ENCODE measurements around the gene ATG9B. TPM values are rescaled to one million over a fixed set of nuclear protein-coding genes. Genes with fewer than 3 reads are reported as not detected.

Gene ATG9B
- total and polyA plus RNA-seq, 5 experiments from 2014 or later = 9.2 to 42.2 (median 34.6) TPM

DNA sequence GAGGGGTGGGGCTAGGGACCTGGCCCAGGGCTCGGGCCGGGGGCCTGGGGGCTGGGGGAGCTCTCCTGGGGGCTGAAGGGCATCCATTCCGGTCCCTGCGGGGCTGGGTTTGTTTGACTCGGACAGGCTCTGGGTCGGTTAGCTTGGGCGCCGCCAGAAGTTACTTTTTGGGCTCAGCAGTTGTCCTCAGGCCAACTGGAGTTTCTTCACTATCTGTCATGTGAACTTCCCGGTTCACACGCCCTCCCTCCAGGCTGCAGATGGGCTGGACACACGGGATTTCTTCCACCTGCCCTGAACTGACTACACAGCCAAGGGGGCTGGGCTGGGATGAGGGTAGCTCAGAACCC is 38.9 kb upstream of the ATG9B start:
- POLR2A ChIA-PET = interaction anchor here (1.0 to 1.4 kb wide), 2 partner anchors 11 to 13 kb away, joined by 4 to 8 read pairs; no protein-coding TSS in a partner anchor
- ATAC-seq = no peak

DNA sequence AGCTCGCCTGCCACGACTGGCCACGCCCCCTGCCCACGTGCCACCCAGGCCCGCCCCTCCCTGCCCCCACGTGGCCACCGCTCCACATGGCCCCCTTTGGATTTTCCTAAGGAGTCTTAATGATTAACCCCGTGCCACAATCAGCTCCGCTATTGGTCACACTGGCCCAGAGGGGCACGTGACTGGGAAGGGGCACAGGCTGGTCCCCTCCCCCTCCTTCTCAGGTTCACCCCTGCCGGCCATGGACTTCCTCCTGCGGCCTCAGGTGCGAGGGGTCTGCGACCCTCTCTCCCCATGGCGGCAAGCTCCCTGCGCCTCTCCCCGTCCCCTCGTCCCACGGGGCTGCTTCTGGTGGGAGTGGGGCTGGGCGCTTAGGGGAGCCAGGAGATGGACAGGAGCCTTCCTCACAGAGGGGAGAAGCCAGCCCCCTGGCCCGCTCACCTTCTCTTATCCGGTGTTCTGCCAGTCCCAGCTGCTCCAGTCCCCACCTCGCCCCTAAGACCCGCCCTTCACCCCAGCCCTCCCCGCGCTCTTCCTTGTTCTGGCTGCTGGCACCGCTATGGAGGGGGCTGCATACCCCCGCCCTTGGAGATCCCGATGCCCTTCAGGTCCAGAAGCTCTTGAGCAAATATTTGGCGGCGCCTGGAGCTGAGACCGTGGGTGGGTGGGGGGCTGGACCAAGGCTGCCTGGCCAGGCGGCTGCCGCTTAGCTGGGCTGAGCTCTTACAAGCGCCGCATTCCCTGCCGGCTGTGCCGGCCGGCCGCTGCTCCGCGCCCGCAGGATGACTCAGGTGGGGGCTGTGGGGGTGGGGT is 38.3 kb upstream of the ATG9B start:
- Mint-ChIP-seq H3K36me3 (peaks cover 0 to 22% (median 0%) of the 10 kb centered on the region in 3 donors), H3K4me1 (peaks cover 11 to 36% (median 30%) of the 10 kb centered on the region in 4 donors), H3K27ac (no peak overlapping the region), H3K4me3 (no peak overlapping the region), H3K9me3 (no peaks in the 10 kb centered on the region), H3K27me3 (no peaks in the 10 kb centered on the region)
- POLR2A ChIA-PET = interaction anchor here (1.0 to 1.4 kb wide), 4 partner anchors 12 to 45 kb away, joined by 3 to 8 read pairs (median 4); partner anchors contain the start of gene ABCB8
- DNase-seq (no peak), ATAC-seq (no peak)

More for the DNA sequence above, 38.9 kb upstream of the ATG9B start:
- no peak overlapping the region for H3K27ac Mint-ChIP-seq
- H3K4me1 Mint-ChIP-seq = peaks cover 11 to 31% (median 28%) of the 10 kb centered on the region in 4 donors
- H3K4me3 Mint-ChIP-seq = no peak overlapping the region
- H3K27me3 Mint-ChIP-seq = no peaks in the 10 kb centered on the region
- no peak for DNase-seq
- peaks cover 0 to 28% (median 0%) of the 10 kb centered on the region in 3 donors for H3K36me3 Mint-ChIP-seq
- no peaks in the 10 kb centered on the region for H3K9me3 Mint-ChIP-seq

DNA sequence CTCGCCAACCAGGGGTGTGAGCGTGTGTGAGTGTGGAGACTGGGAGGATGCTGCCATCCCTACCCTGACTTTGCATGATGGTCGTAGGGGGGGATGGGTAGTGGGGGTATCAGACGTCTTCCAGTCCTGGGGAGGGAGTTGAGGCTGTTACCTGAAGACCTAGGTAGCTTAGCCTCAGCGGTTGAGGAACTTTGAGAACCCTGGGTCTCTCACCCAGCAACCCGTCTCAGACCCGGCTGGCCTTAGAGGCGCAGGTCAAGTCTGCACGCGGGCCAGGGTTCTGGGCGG is 37.8 kb upstream of the ATG9B start:
- POLR2A ChIA-PET = interaction anchor here (1.1 to 1.4 kb wide), 3 partner anchors 12 to 45 kb away, joined by 3 to 4 read pairs (median 4); partner anchors contain the start of gene ABCB8
- peaks cover 16 to 41% (median 36%) of the 10 kb centered on the region in 4 donors for H3K4me1 Mint-ChIP-seq
- no peaks in the 10 kb centered on the region for H3K9me3 Mint-ChIP-seq
- no peaks in the 10 kb centered on the region for H3K27me3 Mint-ChIP-seq
- H3K4me3 Mint-ChIP-seq = peak overlapping the region in 3 of 10 donors; percentile 4 to 82 (median 31)
- no peak for ATAC-seq
- peaks cover 0 to 17% (median 0%) of the 10 kb centered on the region in 3 donors for H3K36me3 Mint-ChIP-seq
- DNase-seq = no peak
- H3K27ac Mint-ChIP-seq = peak overlapping the region in 2 of 10 donors; percentile 54 to 83

DNA sequence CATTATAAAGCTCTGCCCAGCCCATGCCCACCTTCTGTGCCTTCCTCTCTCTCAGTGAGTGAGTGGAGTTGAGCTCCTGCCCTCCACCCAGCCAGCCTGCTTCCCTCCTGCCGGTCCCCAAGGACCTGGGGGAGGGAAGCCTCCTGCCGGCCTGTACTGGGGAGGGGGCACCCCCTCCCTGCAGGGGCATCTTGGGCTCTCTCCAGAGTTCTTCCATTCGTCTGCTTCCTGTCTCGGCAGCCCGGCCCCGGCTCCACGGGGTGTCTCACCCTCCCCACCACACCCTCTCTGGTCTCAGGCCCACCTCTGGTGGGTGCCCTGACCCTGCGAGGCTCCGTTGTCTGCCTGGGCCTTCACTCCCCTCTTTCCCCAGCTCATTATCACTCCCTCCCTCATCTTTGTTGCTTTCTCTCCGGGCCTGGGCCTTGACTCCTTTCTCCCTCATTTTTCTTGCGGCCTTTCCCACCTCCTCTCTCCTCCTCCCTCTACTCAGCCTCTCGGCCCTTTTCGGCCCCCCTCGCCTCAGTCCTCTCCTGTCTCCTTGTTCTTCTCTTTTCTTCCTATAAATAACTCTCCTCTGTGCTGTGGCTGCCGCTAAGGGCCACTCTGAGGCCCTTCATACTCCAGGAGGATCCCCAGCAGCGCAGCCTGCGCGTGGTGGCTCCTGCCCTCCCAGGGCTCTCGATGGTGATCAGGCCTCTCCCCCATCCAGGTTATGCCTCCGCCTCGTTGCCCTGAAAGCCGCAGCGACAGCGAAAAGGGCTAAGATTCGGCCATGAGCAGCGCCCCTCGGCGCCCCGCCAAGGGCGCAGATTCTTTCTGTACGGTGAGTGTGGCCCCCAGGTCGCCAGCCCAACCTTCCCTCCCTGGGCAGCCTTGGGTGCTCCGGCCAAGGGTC is 37.2 kb upstream of the ATG9B start:
- H3K4me1 Mint-ChIP-seq = peaks cover 17 to 47% (median 39%) of the 10 kb centered on the region in 4 donors
- no peaks in the 10 kb centered on the region for H3K27me3 Mint-ChIP-seq
- DNase-seq (no peak), ATAC-seq (no peak)
- H3K27ac Mint-ChIP-seq = peak overlapping the region in 7 of 10 donors; percentile 3 to 85 (median 63)
- peaks cover 0 to 14% (median 0%) of the 10 kb centered on the region in 3 donors for H3K36me3 Mint-ChIP-seq
- H3K9me3 Mint-ChIP-seq = no peaks in the 10 kb centered on the region
- peak overlapping the region in 9 of 10 donors; percentile 44 to 94 (median 75) for H3K4me3 Mint-ChIP-seq
- POLR2A ChIA-PET = interaction anchor here (1.1 to 5.2 kb wide), 5 partner anchors 13 to 44 kb away, joined by 3 to 42 read pairs (median 4); partner anchors contain the start of genes ABCB8 and FASTK

GRCh38 chr7:151060416-151061212 is 36.3 kb upstream of the ATG9B start:
- H3K9me3 Mint-ChIP-seq = no peaks in the 10 kb centered on the region
- H3K4me3 Mint-ChIP-seq = peak overlapping the region; percentile 80 to 97 (median 86)
- POLR2A ChIA-PET = interaction anchor here (1.7 to 5.2 kb wide), 2 partner anchors 18 to 32 kb away, joined by 7 to 42 read pairs; partner anchors contain the start of genes ABCB8 and FASTK
- H3K27me3 Mint-ChIP-seq = no peaks in the 10 kb centered on the region
- peak overlapping the region in 7 of 10 donors; percentile 60 to 85 (median 66) for H3K27ac Mint-ChIP-seq
- no peak for ATAC-seq
- H3K36me3 Mint-ChIP-seq = peaks cover 0 to 14% (median 0%) of the 10 kb centered on the region in 3 donors
- H3K4me1 Mint-ChIP-seq = peaks cover 17 to 47% (median 41%) of the 10 kb centered on the region in 4 donors
- DNase-seq = no peak

DNA sequence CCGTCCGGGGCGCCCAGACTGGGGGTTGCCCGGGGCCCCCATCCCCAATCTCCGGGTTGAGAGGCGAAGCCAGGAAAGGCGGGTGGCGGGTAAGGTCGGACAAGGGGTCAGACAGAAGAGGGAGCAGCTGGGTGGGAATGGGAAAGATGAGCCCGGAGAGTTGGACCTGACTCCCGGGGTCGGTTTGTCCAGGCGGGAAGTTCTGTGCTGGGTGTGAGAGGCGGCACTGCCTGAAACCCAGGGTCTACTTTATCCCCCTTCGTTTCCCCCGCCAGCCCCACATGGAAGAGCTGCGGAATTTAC is 35.8 kb upstream of the ATG9B start:
- H3K4me3 Mint-ChIP-seq = peak overlapping the region; percentile 80 to 97 (median 86)
- peaks cover 0 to 9% (median 0%) of the 10 kb centered on the region in 3 donors for H3K36me3 Mint-ChIP-seq

DNA sequence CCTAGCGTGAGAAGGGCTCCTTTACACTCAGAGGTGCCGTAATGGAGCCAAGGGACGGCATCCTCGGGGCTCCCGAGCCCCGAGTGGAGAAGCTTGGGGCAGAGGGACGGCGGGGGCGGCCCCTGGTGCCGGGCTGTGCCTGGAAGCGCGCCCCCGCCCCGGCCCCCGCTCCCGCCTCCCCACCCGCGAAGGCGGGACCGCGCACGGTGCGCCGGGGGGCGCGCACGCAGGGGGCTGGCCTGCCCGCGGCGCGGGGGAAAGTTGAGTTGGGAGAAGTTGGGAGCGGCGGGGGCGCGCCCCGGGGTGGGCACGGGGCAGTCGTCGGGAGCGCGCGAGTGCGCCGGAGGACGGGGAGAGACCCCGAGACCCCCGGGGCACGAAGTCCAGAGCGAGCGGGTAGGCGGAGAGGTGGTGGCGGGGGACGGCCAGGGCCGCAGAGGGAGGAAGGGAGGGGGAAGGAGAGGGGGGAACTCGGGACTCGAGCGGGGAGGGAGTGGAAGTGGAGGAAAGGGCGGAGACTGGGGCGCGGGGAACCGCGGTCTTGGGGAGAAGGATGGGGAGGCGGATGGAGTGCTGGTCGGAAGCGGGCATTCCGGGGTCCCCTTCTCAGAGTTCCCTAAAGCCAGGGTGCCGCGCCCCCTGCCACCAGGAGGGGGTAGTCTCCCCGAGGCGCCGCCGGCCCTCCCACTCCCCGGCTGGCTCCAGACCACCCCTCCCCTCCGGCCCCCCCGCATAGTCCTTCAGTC is 35.2 kb upstream of the ATG9B start, which contains the start of gene SLC4A2:
Gene SLC4A2 (plus strand): TSS at position 223 of the 746 bp plus-strand sequence. CDS start 2,399 bp downstream, outside the sequence.
- Mint-ChIP-seq H3K4me1 (peaks cover 17 to 48% (median 42%) of the 10 kb centered on the region in 4 donors), H3K27ac (peak within 1 kb of the TSS; percentile 85 to 98 (median 96)), H3K9me3 (no peaks in the 10 kb centered on the region), H3K36me3 (peaks cover 0 to 6% (median 0%) of the 10 kb centered on the region in 3 donors), H3K27me3 (no peaks in the 10 kb centered on the region), H3K4me3 (peak within 1 kb of the TSS; percentile 88 to 97 (median 94))
- ATAC-seq = peak in 1 of 2 donors; percentile 4
- POLR2A ChIA-PET = interaction anchor here (1.0 to 5.2 kb wide), 6 partner anchors 20 to 49 kb away, joined by 3 to 42 read pairs (median 14); partner anchors contain the start of genes ABCB8, AGAP3, FASTK and TMUB1
- peak; percentile 52 to 79 (median 70) for DNase-seq

More for the DNA sequence above, 35.8 kb upstream of the ATG9B start:
- H3K4me1 Mint-ChIP-seq = peaks cover 17 to 47% (median 41%) of the 10 kb centered on the region in 4 donors
- DNase-seq (no peak), ATAC-seq (no peak)
- H3K9me3 Mint-ChIP-seq = no peaks in the 10 kb centered on the region
- peak overlapping the region in 7 of 10 donors; percentile 15 to 74 (median 60) for H3K27ac Mint-ChIP-seq
- H3K27me3 Mint-ChIP-seq = no peaks in the 10 kb centered on the region
- POLR2A ChIA-PET = interaction anchor here (1.7 to 5.2 kb wide), 2 partner anchors 19 to 32 kb away, joined by 7 to 42 read pairs; partner anchors contain the start of genes ABCB8 and FASTK

- Mint-ChIP-seq H3K27ac (peak overlapping the region; percentile 85 to 98 (median 96)), H3K36me3 (peaks cover 0 to 3% (median 0%) of the 10 kb centered on the region in 3 donors), H3K9me3 (no peaks in the 10 kb centered on the region), H3K27me3 (peaks cover 0 to 1% (median 0%) of the 10 kb centered on the region in 5 donors), H3K4me3 (peak overlapping the region; percentile 88 to 97 (median 94)), H3K4me1 (peaks cover 17 to 53% (median 42%) of the 10 kb centered on the region in 4 donors)
- POLR2A ChIA-PET = interaction anchor here (0.6 to 5.2 kb wide), 8 partner anchors 20 to 690 kb away, joined by 3 to 42 read pairs (median 12); partner anchors contain the start of genes ABCB8, AGAP3, ATG9B and FASTK
- DNase-seq (peak in 1 of 10 donors; percentile 13), ATAC-seq (no peak)
These were observed 34.6 kb upstream of the ATG9B start for GRCh38 chr7:151058781-151059366.

GRCh38 chr7:151057989-151058780 is 33.9 kb upstream of the ATG9B start:
- POLR2A ChIA-PET = interaction anchor here (0.6 to 5.2 kb wide), 8 partner anchors 21 to 689 kb away, joined by 3 to 42 read pairs (median 12); partner anchors contain the start of genes ABCB8, AGAP3, ATG9B and FASTK

More at GRCh38 chr7:151057989-151058780, 33.9 kb upstream of the ATG9B start:
- Mint-ChIP-seq H3K27ac (peak overlapping the region; percentile 85 to 98 (median 96)), H3K9me3 (no peaks in the 10 kb centered on the region), H3K27me3 (peaks cover 0 to 1% (median 0%) of the 10 kb centered on the region in 5 donors), H3K4me1 (peaks cover 18 to 51% (median 44%) of the 10 kb centered on the region in 4 donors), H3K4me3 (peak overlapping the region; percentile 88 to 97 (median 94)), H3K36me3 (peaks cover 0 to under 1% (median 0%) of the 10 kb centered on the region in 3 donors)
- ATAC-seq (peak; percentile 91), DNase-seq (peak; percentile 91 to 99 (median 98))
